ENCODE results near the gene MYCT1.

The MYCT1 gene
- long read RNA-seq = 0 reads

- H3K27me3 ChIP-seq (ENCODE audit: insufficient read depth, poor library complexity, severe bottlenecking) = no peaks in the 10 kb centered on the region
Observed at GRCh38 chr6:152697634-152698033, at the start of gene MYCT1. Gene MYCT1, plus strand, starts transcription at chr6:152697897. Its CDS starts 6 bp downstream, at chr6:152697903.

GRCh38 chr6:152648105-152648504 lies 49.6 kb upstream of the MYCT1 start:
- TF ChIP-seq SPI1 (IDR thresholded peaks at IDR 0.05; ENCODE audit: borderline replicate concordance, low read depth) = no peak
- no peak for TF ChIP-seq POLR2AphosphoS5 (IDR thresholded peaks at IDR 0.05; ENCODE audit: low read depth)
- TF ChIP-seq REST (IDR thresholded peaks at IDR 0.05; ENCODE audit: insufficient replicate concordance, low read depth) = no peak
- no peak for TF ChIP-seq GABPA (IDR thresholded peaks at IDR 0.05; ENCODE audit: low read depth)
- no peak for TF ChIP-seq CTCF (IDR thresholded peaks at IDR 0.05; ENCODE audit: insufficient read depth, low read length)
- Histone ChIP-seq H3K27ac (replicated peaks) (no peak overlapping the region), H3K4me3 (replicated peaks; ENCODE audit: insufficient read depth, low read length) (no peak overlapping the region), H3K27me3 (ENCODE audit: insufficient read depth, poor library complexity, severe bottlenecking) (peaks cover 8% of the 10 kb centered on the region)
- DNase-seq (ENCODE audit: low read depth in 1 of 2, low spot score in 1 of 2) = no peak

More at GRCh38 chr6:152697634-152698033, at the start of gene MYCT1:
- TF ChIP-seq POLR2AphosphoS5 (IDR thresholded peaks at IDR 0.05; ENCODE audit: low read depth) = no peak
- TF ChIP-seq REST (IDR thresholded peaks at IDR 0.05; ENCODE audit: insufficient replicate concordance, low read depth) = no peak
- TF ChIP-seq CTCF (IDR thresholded peaks at IDR 0.05; ENCODE audit: insufficient read depth, low read length) = no peak
- no peak for TF ChIP-seq SPI1 (IDR thresholded peaks at IDR 0.05; ENCODE audit: borderline replicate concordance, low read depth)
- TF ChIP-seq GABPA (IDR thresholded peaks at IDR 0.05; ENCODE audit: low read depth) = no peak
- H3K4me3 ChIP-seq (replicated peaks; ENCODE audit: insufficient read depth, low read length) = no peak within 1 kb of the TSS
- no peak for DNase-seq (ENCODE audit: low read depth in 1 of 2, low spot score in 1 of 2)
- no peak within 1 kb of the TSS for H3K27ac ChIP-seq (replicated peaks)

- H3K4me3 ChIP-seq (replicated peaks; ENCODE audit: insufficient read depth, low read length) = no peak overlapping the region
- TF ChIP-seq POLR2AphosphoS5 (IDR thresholded peaks at IDR 0.05; ENCODE audit: low read depth) (no peak), GABPA (IDR thresholded peaks at IDR 0.05; ENCODE audit: low read depth) (no peak), SPI1 (IDR thresholded peaks at IDR 0.05; ENCODE audit: borderline replicate concordance, low read depth) (no peak), REST (IDR thresholded peaks at IDR 0.05; ENCODE audit: insufficient replicate concordance, low read depth) (no peak), CTCF (IDR thresholded peaks at IDR 0.05; ENCODE audit: insufficient read depth, low read length) (no peak)
- H3K27ac ChIP-seq (replicated peaks) = no peak overlapping the region
- H3K27me3 ChIP-seq (ENCODE audit: insufficient read depth, poor library complexity, severe bottlenecking) = peaks cover 8% of the 10 kb centered on the region
- no peak for DNase-seq (ENCODE audit: low read depth in 1 of 2, low spot score in 1 of 2)
Observed at GRCh38 chr6:152651986-152652385, 45.7 kb upstream of the MYCT1 start.
